ENCODE measurements around the gene KCP. TPM values are rescaled to one million over a fixed set of nuclear protein-coding genes. Genes with fewer than 3 reads are reported as not detected.

KCP gene
- total RNA-seq, 4 donors from 2014 or later, result 0.47 to 1.5 (median 0.87) TPM

GRCh38 chr7:128917122-128917521 is 6.6 kb upstream of the KCP start:
- Histone ChIP-seq H3K27ac (no peak overlapping the region), H3K4me3 (no peak overlapping the region), H3K27me3 (peaks cover 0 to 86% (median 6%) of the 10 kb centered on the region in 4 donors), H3K36me3 (no peaks in the 10 kb centered on the region), H3K4me1 (peaks cover 13 to 22% (median 14%) of the 10 kb centered on the region in 3 donors), H3K9me3 (no peaks in the 10 kb centered on the region)
- TF ChIP-seq CTCF (IDR thresholded peaks at IDR 0.05), result no peak
- TF ChIP-seq POLR2A (IDR thresholded peaks at IDR 0.05), result no peak
- DNase-seq, result no peak
- WGBS, 2 donors, result 70 to 80% methylated on average over 1 to 2 of the region's 2 CpGs
- intact Hi-C loops (cut with DNase I), result no loop called here

- TF ChIP-seq POLR2A (IDR thresholded peaks at IDR 0.05), result no peak
- no peak for TF ChIP-seq CTCF (IDR thresholded peaks at IDR 0.05)
- H3K27ac ChIP-seq, result no peak overlapping the region
- peaks cover 0 to 86% (median 6%) of the 10 kb centered on the region in 4 donors for H3K27me3 ChIP-seq
- H3K9me3 ChIP-seq, result no peaks in the 10 kb centered on the region
- peaks cover 13 to 23% (median 14%) of the 10 kb centered on the region in 3 donors for H3K4me1 ChIP-seq
- H3K4me3 ChIP-seq, result no peak overlapping the region
- intact Hi-C loops (cut with DNase I), result no loop called here
- 83% methylated on average over 6 to 7 of the region's 7 CpGs for whole genome bisulfite sequencing, 2 donors
- no peak for DNase-seq
- no peaks in the 10 kb centered on the region for H3K36me3 ChIP-seq
Observed at GRCh38 chr7:128916643-128916915, 6.1 kb upstream of the KCP start.

GRCh38 chr7:128915841-128916642 is 5.5 kb upstream of the KCP start:
- Histone ChIP-seq H3K9me3 (no peaks in the 10 kb centered on the region), H3K4me1 (peaks cover 13 to 26% (median 14%) of the 10 kb centered on the region in 3 donors), H3K4me3 (peak overlapping the region in 3 of 4 donors; percentile 17 to 53 (median 29)), H3K27ac (no peak overlapping the region), H3K36me3 (no peaks in the 10 kb centered on the region), H3K27me3 (peaks cover 0 to 86% (median 6%) of the 10 kb centered on the region in 4 donors)
- WGBS, 2 donors, result 45 to 83% methylated on average over 7 to 10 of the region's 69 CpGs
- intact Hi-C loops (cut with DNase I), result no loop called here
- no peak for TF ChIP-seq CTCF (IDR thresholded peaks at IDR 0.05)
- TF ChIP-seq POLR2A (IDR thresholded peaks at IDR 0.05), result no peak
- no peak for DNase-seq

GRCh38 chr7:128915271-128915819 is 4.8 kb upstream of the KCP start:
- DNase-seq, result no peak
- Histone ChIP-seq H3K4me3 (peak overlapping the region in 3 of 4 donors; percentile 17 to 53 (median 29)), H3K27me3 (peaks cover 0 to 86% (median 10%) of the 10 kb centered on the region in 4 donors), H3K36me3 (no peaks in the 10 kb centered on the region), H3K9me3 (no peaks in the 10 kb centered on the region), H3K4me1 (peaks cover 16 to 30% (median 18%) of the 10 kb centered on the region in 3 donors), H3K27ac (no peak overlapping the region)
- intact Hi-C loops (cut with DNase I), result no loop called here
- WGBS, 2 donors, result 2 to 7% methylated on average over 9 to 19 of the region's 34 CpGs
- no peak for TF ChIP-seq CTCF (IDR thresholded peaks at IDR 0.05)
- no peak for TF ChIP-seq POLR2A (IDR thresholded peaks at IDR 0.05)

GRCh38 chr7:128914566-128915151 is 4.2 kb upstream of the KCP start:
- no peak overlapping the region for H3K27ac ChIP-seq
- no peaks in the 10 kb centered on the region for H3K9me3 ChIP-seq
- H3K36me3 ChIP-seq, result no peaks in the 10 kb centered on the region
- H3K4me3 ChIP-seq, result peak overlapping the region in 2 of 4 donors; percentile 29 to 53
- DNase-seq, result no peak
- H3K27me3 ChIP-seq, result peaks cover 0 to 87% (median 13%) of the 10 kb centered on the region in 4 donors
- intact Hi-C loops (cut with DNase I), result no loop called here
- peaks cover 23 to 36% (median 25%) of the 10 kb centered on the region in 3 donors for H3K4me1 ChIP-seq
- TF ChIP-seq POLR2A (IDR thresholded peaks at IDR 0.05) (no peak), CTCF (IDR thresholded peaks at IDR 0.05) (no peak)
- 23 to 66% methylated on average over 3 to 8 of the region's 11 CpGs for WGBS, 2 donors

Data from esophagus squamous epithelium (tissue), 5 donors.